A673 (cell line): ENCODE measurements around the gene CCL27.

Experiments
- CTCF ChIP-seq: fragments of 300-800, 200-600 bp; sonication (generic); conservative IDR thresholded peaks from 2 replicates; pipeline ENCODE4 v1.5.1; 2017; ENCODE audit warnings: low read depth, mild to moderate bottlenecking, antibody characterized with exemption, low read length, moderate library complexity, mixed read lengths
- EZH2 ChIP-seq: fragments of 200-600 bp; sonication (generic); IDR thresholded peaks from 2 replicates; pipeline ENCODE4 v1.6.1; 2017; ENCODE audit warnings: borderline replicate concordance, low read depth, mild to moderate bottlenecking, mixed read lengths, antibody characterized with exemption, low read length; ENCODE audit not compliant: poor library complexity, severe bottlenecking

GRCh38 chr9:34654323-34655051, 8.0 kb downstream of the CCL27 start:
- TF ChIP-seq CTCF (no peak), EZH2 (no peak)
